Epithelial cell of proximal tubule (primary cell): Measurements from ENCODE around the gene TAX1BP3. TPM values are rescaled to one million over a fixed set of nuclear protein-coding genes. Genes with fewer than 3 reads are reported as not detected.
"Not testable (repeated sequence)": the region's sequence is repeated elsewhere in the genome, so short reads cannot be mapped to it uniquely, and the experiment has no call there.

Experiments
- DNase-seq: peaks from one replicate; pipeline ENCODE4 v3.0.0-alpha.2; 2011; ENCODE audit warnings: low read depth
- H3K4me3 ChIP-seq: 2 replicates; pipeline ENCODE4 v1.5.1; 2011; ENCODE audit warnings: low read depth, mild to moderate bottlenecking, low read length
- CTCF ChIP-seq: conservative IDR thresholded peaks from 2 replicates; pipeline ENCODE4 v1.5.1; 2012; ENCODE audit warnings: low read depth, mild to moderate bottlenecking, low read length
- total RNA-seq: library from RNA; depleted of rRNA; stranded (reverse); fragments of >200 nt; gene quantifications from 2 replicates; pipeline ENCODE4 v1.2.3, GENCODE V29; 2015

Gene TAX1BP3
- total RNA-seq: 426 and 444 TPM in 2 replicates

GRCh38 chr17:3668279-3669084 is at the start of gene TAX1BP3, which contains the start of gene EMC6:
TAX1BP3 (minus strand) TSS chr17:3668578; CDS start chr17:3668526, 52 bp downstream.
EMC6 (plus strand) TSS chr17:3668812; CDS start chr17:3669147, 335 bp downstream.
- DNase-seq: peak; percentile 52
- no peak for TF ChIP-seq CTCF
- H3K4me3 ChIP-seq: peak within 1 kb of the TSS; percentile 97

GRCh38 chr17:3715296-3715695 is 46.9 kb upstream of the TAX1BP3 start:
- DNase-seq: no peak
- no peak overlapping the region for H3K4me3 ChIP-seq
- no peak for TF ChIP-seq CTCF

- TF ChIP-seq CTCF: no peak
- no peak for DNase-seq
- no peak overlapping the region for H3K4me3 ChIP-seq
Observed at GRCh38 chr17:3712811-3713463, 44.6 kb upstream of the TAX1BP3 start.

GRCh38 chr17:3710951-3711383 is 42.6 kb upstream of the TAX1BP3 start:
- H3K4me3 ChIP-seq: no peak overlapping the region
- no peak for TF ChIP-seq CTCF
- DNase-seq: no peak

GRCh38 chr17:3708366-3708765 is 40.0 kb upstream of the TAX1BP3 start:
- DNase-seq: no peak
- no peak for TF ChIP-seq CTCF
- H3K4me3 ChIP-seq: no peak overlapping the region

- not testable (repeated sequence) for H3K4me3 ChIP-seq, DNase-seq
Observed at GRCh38 chr17:3705718-3705984, 37.3 kb upstream of the TAX1BP3 start.

GRCh38 chr17:3704931-3705717 is 36.7 kb upstream of the TAX1BP3 start:
- no peak for DNase-seq
- no peak overlapping the region for H3K4me3 ChIP-seq
- TF ChIP-seq CTCF: no peak

GRCh38 chr17:3702041-3702539 is 33.7 kb upstream of the TAX1BP3 start:
- not testable (repeated sequence) for H3K4me3 ChIP-seq, DNase-seq
